Calu3 (cell line): ENCODE measurements around the gene SLC9A3. TPM values are rescaled to one million over a fixed set of nuclear protein-coding genes. Genes with fewer than 3 reads are reported as not detected.

Source experiments
- BruUV-seq: library from RNA; stranded (reverse); fragments of 400-500 nt; replicated peaks from 2 replicates; lab custom pipeline; 2021; lab: Mats Ljungman, UMichigan
- CTCF ChIA-PET: fragments of 300-600 bp; sonication (Branson Sonifier 250); formaldehyde crosslinking; loops from one replicate; lab custom pipeline; 2022; ENCODE audit warnings: antibody characterized with exemption; lab: Charles Lee
- DNase-seq: peaks from one replicate; pipeline ENCODE4 v3.0.0; 2022
- H3K27ac Mint-ChIP-seq: one replicate; pipeline ENCODE4 v1.8.0; 2022; ENCODE audit warnings: mixed read lengths; ENCODE audit not compliant: unreplicated experiment
- H3K27me3 Mint-ChIP-seq: one replicate; pipeline ENCODE4 v1.8.0; 2022; ENCODE audit warnings: mixed read lengths; ENCODE audit not compliant: unreplicated experiment
- H3K36me3 Mint-ChIP-seq: one replicate; pipeline ENCODE4 v1.8.0; 2022; ENCODE audit warnings: mild to moderate bottlenecking, moderate library complexity, mixed read lengths; ENCODE audit not compliant: insufficient read depth, unreplicated experiment
- H3K4me1 Mint-ChIP-seq: one replicate; pipeline ENCODE4 v1.8.0; 2022; ENCODE audit warnings: mild to moderate bottlenecking, low read depth, mixed read lengths; ENCODE audit not compliant: unreplicated experiment
- H3K4me3 Mint-ChIP-seq: one replicate; pipeline ENCODE4 v1.8.0; 2022; ENCODE audit warnings: mild to moderate bottlenecking, low read depth, moderate library complexity, mixed read lengths; ENCODE audit not compliant: unreplicated experiment
- H3K9me3 Mint-ChIP-seq: one replicate; pipeline ENCODE4 v1.8.0; 2022; ENCODE audit warnings: low read depth, mixed read lengths; ENCODE audit not compliant: unreplicated experiment
- CTCF ChIP-seq: fragments of 200-600 bp; IDR thresholded peaks from one replicate; pipeline ENCODE4 v1.8.0; 2022; ENCODE audit warnings: antibody characterized with exemption; ENCODE audit not compliant: unreplicated experiment
- intact Hi-C: fragments of 100-400 bp; cut with micrococcal nuclease; formaldehyde crosslinking; loops from one replicate; pipeline ENCODE4 v1.10.0; 2022; ENCODE audit not compliant: unreplicated experiment
- total RNA-seq: library from RNA; stranded (reverse); gene quantifications from 2 replicates; pipeline ENCODE4 v1.2.3, GENCODE V29; 2022

Gene SLC9A3
- total RNA-seq, 1 experiment from 2014 or later = 1.1 TPM

- no peaks in the 10 kb centered on the region for H3K4me1 Mint-ChIP-seq
- CTCF ChIA-PET = interaction anchor here (1.2 to 1.4 kb wide), 2 partner anchors 22 to 25 kb away, joined by 3 to 7 read pairs; no protein-coding TSS in a partner anchor
- intact Hi-C loops = no loop called here
- peaks cover 58% of the 10 kb centered on the region for H3K36me3 Mint-ChIP-seq
- H3K4me3 Mint-ChIP-seq = peak overlapping the region; percentile 83
- H3K27me3 Mint-ChIP-seq = peaks cover 28% of the 10 kb centered on the region
- BruUV-seq = no TSS peak
- DNase-seq = no peak
- no peaks in the 10 kb centered on the region for H3K9me3 Mint-ChIP-seq
- no peak for TF ChIP-seq CTCF
- H3K27ac Mint-ChIP-seq = peak overlapping the region; percentile 64
These were observed 53.1 kb downstream of the SLC9A3 start for GRCh38 chr5:470961-471749.

GRCh38 chr5:469752-470483 is 54.3 kb downstream of the SLC9A3 start:
- H3K9me3 Mint-ChIP-seq = no peaks in the 10 kb centered on the region
- no peak overlapping the region for H3K4me3 Mint-ChIP-seq
- BruUV-seq = no TSS peak
- H3K27ac Mint-ChIP-seq = no peak overlapping the region
- no peaks in the 10 kb centered on the region for H3K4me1 Mint-ChIP-seq
- H3K36me3 Mint-ChIP-seq = peaks cover 52% of the 10 kb centered on the region
- peaks cover 16% of the 10 kb centered on the region for H3K27me3 Mint-ChIP-seq
- CTCF ChIA-PET = no interaction called here
- DNase-seq = no peak
- intact Hi-C loops = no loop called here
- TF ChIP-seq CTCF = no peak

- Mint-ChIP-seq H3K4me3 (no peak overlapping the region), H3K36me3 (peaks cover 45% of the 10 kb centered on the region), H3K4me1 (no peaks in the 10 kb centered on the region), H3K27ac (no peak overlapping the region), H3K9me3 (no peaks in the 10 kb centered on the region), H3K27me3 (peaks cover 2% of the 10 kb centered on the region)
- TF ChIP-seq CTCF = no peak
- no peak for DNase-seq
- BruUV-seq = no TSS peak
- intact Hi-C loops = no loop called here
- CTCF ChIA-PET = no interaction called here
These were observed 55.8 kb downstream of the SLC9A3 start for GRCh38 chr5:468401-468800.

GRCh38 chr5:466661-467310 is 57.5 kb downstream of the SLC9A3 start:
- H3K36me3 Mint-ChIP-seq = peaks cover 47% of the 10 kb centered on the region
- no TSS peak for BruUV-seq
- no peak overlapping the region for H3K27ac Mint-ChIP-seq
- intact Hi-C loops = no loop called here
- H3K4me3 Mint-ChIP-seq = no peak overlapping the region
- H3K9me3 Mint-ChIP-seq = no peaks in the 10 kb centered on the region
- H3K4me1 Mint-ChIP-seq = no peaks in the 10 kb centered on the region
- CTCF ChIA-PET = no interaction called here
- no peak for DNase-seq
- no peaks in the 10 kb centered on the region for H3K27me3 Mint-ChIP-seq
- TF ChIP-seq CTCF = no peak
